MV-4-11 (cell line): ENCODE measurements around the gene IL24.

Experiments used
- DNase-seq: peaks from one replicate; lab custom pipeline; 2025; lab: John Stamatoyannopoulos, UW

The IL24 gene

GRCh38 chr1:206925106-206925736 lies 28.0 kb downstream of the IL24 start:
- peak; percentile 96 for DNase-seq

- DNase-seq = no peak
These were observed 29.0 kb downstream of the IL24 start for GRCh38 chr1:206926286-206926685.

- DNase-seq = no peak
These were observed 32.3 kb downstream of the IL24 start for GRCh38 chr1:206929524-206929923.

- DNase-seq = peak; percentile 87
These were observed 33.1 kb downstream of the IL24 start for GRCh38 chr1:206930210-206930798.

- DNase-seq = no peak
These were observed 34.5 kb downstream of the IL24 start for GRCh38 chr1:206931709-206932108.

- no peak for DNase-seq
These were observed 34.9 kb downstream of the IL24 start for GRCh38 chr1:206932177-206932576.

- DNase-seq = peak; percentile 42
These were observed 36.2 kb downstream of the IL24 start for GRCh38 chr1:206933333-206933945.

GRCh38 chr1:206935491-206936067 lies 38.3 kb downstream of the IL24 start:
- DNase-seq = peak; percentile 40

GRCh38 chr1:206937425-206937824 lies 40.2 kb downstream of the IL24 start:
- DNase-seq = peak; percentile 37

GRCh38 chr1:206939131-206939530 lies 41.9 kb downstream of the IL24 start:
- no peak for DNase-seq

- DNase-seq = no peak
These were observed 42.8 kb downstream of the IL24 start for GRCh38 chr1:206939841-206940587.

- DNase-seq = no peak
These were observed 43.3 kb downstream of the IL24 start for GRCh38 chr1:206940588-206940936.

GRCh38 chr1:206941766-206942418 lies 44.6 kb downstream of the IL24 start:
- DNase-seq = no peak

GRCh38 chr1:206944703-206945102 lies 47.5 kb downstream of the IL24 start:
- DNase-seq = no peak

- DNase-seq = no peak
These were observed 48.5 kb downstream of the IL24 start for GRCh38 chr1:206945779-206946178.

GRCh38 chr1:206946261-206946660 lies 49.0 kb downstream of the IL24 start, which contains the start of gene PIGR:
Gene PIGR, minus strand, starts transcription at chr1:206946466. Its CDS starts 5,935 bp downstream, at chr1:206940531.
- no peak for DNase-seq

GRCh38 chr1:206947255-206947654 lies 50.0 kb downstream of the IL24 start:
- DNase-seq = peak; percentile 53

- DNase-seq = peak; percentile 77
These were observed 52.0 kb downstream of the IL24 start for GRCh38 chr1:206949208-206949607.

GRCh38 chr1:206949641-206950040 lies 52.4 kb downstream of the IL24 start:
- no peak for DNase-seq

- DNase-seq = peak; percentile 57
These were observed 54.3 kb downstream of the IL24 start for GRCh38 chr1:206951318-206952100.

GRCh38 chr1:206952171-206952570 lies 54.9 kb downstream of the IL24 start:
- peak; percentile 90 for DNase-seq
